ENCODE data around the gene SLITRK4. TPM values are rescaled to one million over a fixed set of nuclear protein-coding genes. Genes with fewer than 3 reads are reported as not detected.

The SLITRK4 gene
- total RNA-seq, 1 experiment from 2014 or later: not detected

GRCh38 chrX:143580266-143580665 is 55.6 kb downstream of the SLITRK4 start:
- DNase-seq (ENCODE audit: low spot score): no peak
- in situ Hi-C loops (cut with HindIII; ENCODE audit: low sequenced_read_pairs): no loop called here

Other genes starting within 250 kb of the SLITRK4 start
- gene SPANXN3, start 118.6 kb downstream of the SLITRK4 start, total RNA-seq (2014; rRNA removed; shearing (Covaris generic)): not detected in 2 replicates
- not detected in 2 replicates for gene SPANXN2, start 84.7 kb upstream of the SLITRK4 start, total RNA-seq (2014; rRNA removed; shearing (Covaris generic))
- not detected in 2 replicates for gene UBE2NL, start 248.0 kb upstream of the SLITRK4 start, total RNA-seq (2014; rRNA removed; shearing (Covaris generic))

Measured in G401 (cell line).